ENCODE data around the gene EDAR. TPM values are rescaled to one million over a fixed set of nuclear protein-coding genes. Genes with fewer than 3 reads are reported as not detected.

EDAR gene
- total RNA-seq, 1 donor from 2014 or later = not detected

- no peaks in the 10 kb centered on the region for H3K9me3 Mint-ChIP-seq (ENCODE audit: low read depth)
- no peaks in the 10 kb centered on the region for H3K36me3 Mint-ChIP-seq (ENCODE audit: low read depth)
- no peak for TF ChIP-seq CTCF (IDR thresholded peaks at IDR 0.05)
- H3K4me1 Mint-ChIP-seq (ENCODE audit: low read depth) = no peaks in the 10 kb centered on the region
- H3K4me3 Mint-ChIP-seq (ENCODE audit: unreplicated experiment) = no peak overlapping the region
- DNase-seq (ENCODE audit: low spot score) = no peak
- H3K27me3 Mint-ChIP-seq (ENCODE audit: low read depth) = peaks cover 19% of the 10 kb centered on the region
- no peak overlapping the region for H3K27ac Mint-ChIP-seq (ENCODE audit: unreplicated experiment)
Measured at GRCh38 chr2:108911401-108911800, 77.6 kb downstream of the EDAR start.

- no peak overlapping the region for H3K4me3 Mint-ChIP-seq (ENCODE audit: unreplicated experiment)
- peaks cover 16% of the 10 kb centered on the region for H3K27me3 Mint-ChIP-seq (ENCODE audit: low read depth)
- H3K4me1 Mint-ChIP-seq (ENCODE audit: low read depth) = no peaks in the 10 kb centered on the region
- H3K9me3 Mint-ChIP-seq (ENCODE audit: low read depth) = no peaks in the 10 kb centered on the region
- no peaks in the 10 kb centered on the region for H3K36me3 Mint-ChIP-seq (ENCODE audit: low read depth)
- no peak overlapping the region for H3K27ac Mint-ChIP-seq (ENCODE audit: unreplicated experiment)
- no peak for TF ChIP-seq CTCF (IDR thresholded peaks at IDR 0.05)
- DNase-seq (ENCODE audit: low spot score) = no peak
Measured at GRCh38 chr2:108910541-108911396, 78.3 kb downstream of the EDAR start.

GRCh38 chr2:108910011-108910431 is 79.0 kb downstream of the EDAR start:
- no peak for DNase-seq (ENCODE audit: low spot score)
- Mint-ChIP-seq H3K27me3 (ENCODE audit: low read depth) (peaks cover 18% of the 10 kb centered on the region), H3K36me3 (ENCODE audit: low read depth) (no peaks in the 10 kb centered on the region), H3K4me1 (ENCODE audit: low read depth) (no peaks in the 10 kb centered on the region), H3K4me3 (ENCODE audit: unreplicated experiment) (no peak overlapping the region), H3K27ac (ENCODE audit: unreplicated experiment) (no peak overlapping the region), H3K9me3 (ENCODE audit: low read depth) (no peaks in the 10 kb centered on the region)
- no peak for TF ChIP-seq CTCF (IDR thresholded peaks at IDR 0.05)

- H3K4me3 Mint-ChIP-seq (ENCODE audit: unreplicated experiment) = no peak overlapping the region
- H3K36me3 Mint-ChIP-seq (ENCODE audit: low read depth) = no peaks in the 10 kb centered on the region
- no peak for TF ChIP-seq CTCF (IDR thresholded peaks at IDR 0.05)
- H3K27me3 Mint-ChIP-seq (ENCODE audit: low read depth) = peaks cover 22% of the 10 kb centered on the region
- H3K27ac Mint-ChIP-seq (ENCODE audit: unreplicated experiment) = no peak overlapping the region
- H3K4me1 Mint-ChIP-seq (ENCODE audit: low read depth) = no peaks in the 10 kb centered on the region
- no peaks in the 10 kb centered on the region for H3K9me3 Mint-ChIP-seq (ENCODE audit: low read depth)
- DNase-seq (ENCODE audit: low spot score) = no peak
Measured at GRCh38 chr2:108909275-108909823, 79.7 kb downstream of the EDAR start.

GRCh38 chr2:108908713-108909070 is 80.3 kb downstream of the EDAR start:
- H3K4me1 Mint-ChIP-seq (ENCODE audit: low read depth) = no peaks in the 10 kb centered on the region
- no peak for TF ChIP-seq CTCF (IDR thresholded peaks at IDR 0.05)
- no peak overlapping the region for H3K27ac Mint-ChIP-seq (ENCODE audit: unreplicated experiment)
- H3K9me3 Mint-ChIP-seq (ENCODE audit: low read depth) = no peaks in the 10 kb centered on the region
- H3K4me3 Mint-ChIP-seq (ENCODE audit: unreplicated experiment) = no peak overlapping the region
- no peaks in the 10 kb centered on the region for H3K36me3 Mint-ChIP-seq (ENCODE audit: low read depth)
- no peak for DNase-seq (ENCODE audit: low spot score)
- peaks cover 22% of the 10 kb centered on the region for H3K27me3 Mint-ChIP-seq (ENCODE audit: low read depth)

Data from chondrocyte (in vitro differentiated cells).